Naive thymus-derived CD8-positive, alpha-beta T cell (primary cell): Measurements from ENCODE around the gene CDK12. TPM values are rescaled to one million over a fixed set of nuclear protein-coding genes. Genes with fewer than 3 reads are reported as not detected.
"Not testable (repeated sequence)": the region's sequence is repeated elsewhere in the genome, so short reads cannot be mapped to it uniquely, and the experiment has no call there.

Experiments used
- ATAC-seq, 2 donors: fragments of 150-1000 bp; cut with Tn5 transposase in 1 of 2; sonication (Bioruptor Pico), chemical (Tn5 transposase) in 1 of 2; 1 replicate in 1 of 2; 2 replicates in 1 of 2; pipeline ENCODE4 v1.10.0; 2021; ENCODE audit warnings: mild to moderate bottlenecking in 2 of 2, moderate library complexity in 2 of 2
- POLR2A ChIA-PET: fragments of 350-600 bp; sonication (Branson Sonifier 250); formaldehyde crosslinking; loops from one replicate; lab custom pipeline; 2021; ENCODE audit warnings: antibody characterized with exemption; lab: Charles Lee
- DNase-seq, 10 donors: peaks; one replicate each; pipeline versions ENCODE4 v3.0.0 to v3.0.0-alpha.2; 2020 to 2022
- H3K27ac Mint-ChIP-seq, 10 donors: one replicate each; pipeline ENCODE4 v1.8.0; 2020 to 2022; ENCODE audit warnings: mild to moderate bottlenecking in 10 of 10, mixed read lengths in 10 of 10, moderate library complexity in 4 of 10, inconsistent platforms in 1 of 10
- H3K27me3 Mint-ChIP-seq, 5 donors: one replicate each; pipeline ENCODE4 v1.8.0; 2021 to 2022; ENCODE audit warnings: mixed read lengths in 5 of 5
- H3K36me3 Mint-ChIP-seq, 3 donors: one replicate each; pipeline ENCODE4 v1.8.0; 2020 to 2022; ENCODE audit warnings: mixed read lengths in 3 of 3, mild to moderate bottlenecking in 2 of 3, inconsistent platforms in 1 of 3
- H3K4me1 Mint-ChIP-seq, 4 donors: one replicate each; pipeline ENCODE4 v1.8.0; 2021 to 2022; ENCODE audit warnings: mixed read lengths in 4 of 4
- H3K4me3 Mint-ChIP-seq, 10 donors: one replicate each; pipeline ENCODE4 v1.8.0; 2020 to 2022; ENCODE audit warnings: mild to moderate bottlenecking in 10 of 10, mixed read lengths in 10 of 10, moderate library complexity in 6 of 10, inconsistent platforms in 1 of 10
- H3K9me3 Mint-ChIP-seq, 9 donors: one replicate each; pipeline ENCODE4 v1.8.0; 2020 to 2022; ENCODE audit warnings: mixed read lengths in 9 of 9, mild to moderate bottlenecking in 3 of 9, inconsistent platforms in 1 of 9, moderate library complexity in 1 of 9
- polyA plus RNA-seq, 3 donors: library from polyadenylated mRNA; unstranded; fragments of 300-500 nt; fragmentation: Illumina TruSeq; gene quantifications; one replicate each; pipeline ENCODE4 v1.2.3, GENCODE V29; 2021
- total RNA-seq, 8 experiments: library from RNA in 2 of 8; stranded (reverse) in 2 of 8; gene quantifications; one replicate each; pipeline ENCODE4 v1.2.3 and lab custom pipeline; 2021 to 2026

CDK12 gene
- total RNA-seq (100 to 1,000 TPM; 113 to 114 TPM), polyA plus RNA-seq (1 to 10 TPM; 3.2 to 7.1 (median 5.5) TPM), total RNA-seq (lab: John Stamatoyannopoulos, UW) (144 to 227 (median 190) reads per million in 6 experiments)

GRCh38 chr17:39461113-39461925, at the start of gene CDK12:
CDK12 (plus strand) TSS chr17:39461486; CDS start chr17:39462072, 586 bp downstream.
- H3K27ac Mint-ChIP-seq = peak within 1 kb of the TSS; percentile 94 to 100 (median 96)
- H3K27me3 Mint-ChIP-seq = peaks cover 0 to 3% (median 0%) of the 10 kb centered on the region in 5 donors
- H3K36me3 Mint-ChIP-seq = peaks cover 0 to 14% (median 0%) of the 10 kb centered on the region in 3 donors
- H3K4me3 Mint-ChIP-seq = peak within 1 kb of the TSS; percentile 88 to 99 (median 96)
- H3K4me1 Mint-ChIP-seq = peaks cover 15 to 48% (median 39%) of the 10 kb centered on the region in 4 donors
- peak; percentile 80 to 99 (median 96) for DNase-seq
- peak; percentile 83 to 85 for ATAC-seq
- POLR2A ChIA-PET = interaction anchor here (0.5 to 4.2 kb wide), 21 partner anchors 11 to 856 kb away, joined by 3 to 153 read pairs (median 3); partner anchors contain the start of genes CASC3, FBXL20, LRRC3C and MED1
- peaks cover 0 to 4% (median 0%) of the 10 kb centered on the region in 9 donors for H3K9me3 Mint-ChIP-seq

- Mint-ChIP-seq H3K27ac (peak overlapping the region in 2 of 10 donors; percentile 12 to 17), H3K9me3 (no peaks in the 10 kb centered on the region), H3K27me3 (no peaks in the 10 kb centered on the region), H3K4me3 (no peak overlapping the region), H3K4me1 (no peaks in the 10 kb centered on the region), H3K36me3 (peaks cover 0 to 90% (median 0%) of the 10 kb centered on the region in 3 donors)
- POLR2A ChIA-PET = interaction anchor here (0.6 kb wide), 1 partner anchor 1102 kb away, joined by 3 read pairs; no protein-coding TSS in a partner anchor
- DNase-seq (no peak), ATAC-seq (no peak)
These were observed 45.1 kb upstream of the CDK12 start for GRCh38 chr17:39416141-39416540.

GRCh38 chr17:39429600-39429999, 31.7 kb upstream of the CDK12 start:
- H3K27me3 Mint-ChIP-seq = no peaks in the 10 kb centered on the region
- peaks cover 3 to 87% (median 17%) of the 10 kb centered on the region in 3 donors for H3K36me3 Mint-ChIP-seq
- DNase-seq = no peak
- no peak for ATAC-seq
- peaks cover 0 to 2% (median 0%) of the 10 kb centered on the region in 4 donors for H3K4me1 Mint-ChIP-seq
- H3K27ac Mint-ChIP-seq = no peak overlapping the region
- POLR2A ChIA-PET = interaction anchor here (0.7 kb wide), 1 partner anchor 535 kb away, joined by 4 read pairs; no protein-coding TSS in a partner anchor
- H3K9me3 Mint-ChIP-seq = no peaks in the 10 kb centered on the region
- no peak overlapping the region for H3K4me3 Mint-ChIP-seq

GRCh38 chr17:39439868-39440267, 21.4 kb upstream of the CDK12 start:
- H3K27me3 Mint-ChIP-seq, H3K9me3 Mint-ChIP-seq, DNase-seq, H3K4me1 Mint-ChIP-seq, ATAC-seq, H3K4me3 Mint-ChIP-seq: not testable (repeated sequence)
- Mint-ChIP-seq H3K27ac (peak overlapping the region in 3 of 10 donors; percentile 22 to 53 (median 41)), H3K36me3 (peaks cover 4 to 95% (median 19%) of the 10 kb centered on the region in 3 donors)
- POLR2A ChIA-PET = interaction anchor here (1.6 kb wide), 1 partner anchor 11 kb away, joined by 5 read pairs; the partner anchor contains the start of gene MED1

GRCh38 chr17:39443326-39443725, 18.0 kb upstream of the CDK12 start:
- Mint-ChIP-seq H3K9me3 (no peaks in the 10 kb centered on the region), H3K27me3 (no peaks in the 10 kb centered on the region), H3K4me3 (no peak overlapping the region), H3K27ac (peak overlapping the region in 2 of 10 donors; percentile 13 to 69), H3K36me3 (peaks cover 4 to 96% (median 16%) of the 10 kb centered on the region in 3 donors), H3K4me1 (peaks cover 4 to 20% (median 16%) of the 10 kb centered on the region in 4 donors)
- POLR2A ChIA-PET = interaction anchor here (1.6 kb wide), 1 partner anchor 8 kb away, joined by 6 read pairs; no protein-coding TSS in a partner anchor
- ATAC-seq = no peak
- no peak for DNase-seq

GRCh38 chr17:39447561-39447960, 13.7 kb upstream of the CDK12 start:
- no peaks in the 10 kb centered on the region for H3K9me3 Mint-ChIP-seq
- H3K36me3 Mint-ChIP-seq = peaks cover 0 to 65% (median 2%) of the 10 kb centered on the region in 3 donors
- peaks cover 5 to 46% (median 35%) of the 10 kb centered on the region in 4 donors for H3K4me1 Mint-ChIP-seq
- H3K27ac Mint-ChIP-seq = no peak overlapping the region
- H3K4me3 Mint-ChIP-seq = no peak overlapping the region
- ATAC-seq = no peak
- no peak for DNase-seq
- no peaks in the 10 kb centered on the region for H3K27me3 Mint-ChIP-seq
- POLR2A ChIA-PET = interaction anchor here (7.3 kb wide), 1 partner anchor 14 kb away, joined by 153 read pairs; the partner anchor contains the start of gene CDK12

GRCh38 chr17:39450051-39450450, 11.2 kb upstream of the CDK12 start:
- Mint-ChIP-seq H3K36me3 (peaks cover 0 to 42% (median 0%) of the 10 kb centered on the region in 3 donors), H3K4me3 (peak overlapping the region in 9 of 10 donors; percentile 29 to 98 (median 96)), H3K27ac (peak overlapping the region; percentile 43 to 100 (median 98)), H3K9me3 (no peaks in the 10 kb centered on the region), H3K4me1 (peaks cover 5 to 43% (median 28%) of the 10 kb centered on the region in 4 donors), H3K27me3 (no peaks in the 10 kb centered on the region)
- ATAC-seq (no peak), DNase-seq (no peak)
- POLR2A ChIA-PET = interaction anchor here (1.3 to 7.3 kb wide), 3 partner anchors 11 to 49 kb away, joined by 3 to 153 read pairs (median 5); partner anchors contain the start of genes CDK12 and FBXL20

- Mint-ChIP-seq H3K4me3 (peak within 1 kb of the TSS; percentile 93 to 99 (median 98)), H3K27ac (peak within 1 kb of the TSS; percentile 97 to 100 (median 99)), H3K36me3 (peaks cover 0 to 33% (median 0%) of the 10 kb centered on the region in 3 donors), H3K4me1 (peaks cover 5 to 42% (median 28%) of the 10 kb centered on the region in 4 donors), H3K27me3 (no peaks in the 10 kb centered on the region), H3K9me3 (no peaks in the 10 kb centered on the region)
- POLR2A ChIA-PET = interaction anchor here (0.6 to 7.3 kb wide), 17 partner anchors 8 to 652 kb away, joined by 3 to 153 read pairs (median 3); partner anchors contain the start of genes CDK12, FBXL20, ORMDL3 and PIP4K2B
- ATAC-seq (peak; percentile 92 to 93), DNase-seq (peak; percentile 78 to 95 (median 90))
These were observed 10.3 kb upstream of the CDK12 start, which contains the start of gene MED1 for GRCh38 chr17:39450847-39451581. MED1 (minus strand) TSS chr17:39451263; CDS start chr17:39451062, 201 bp downstream.

GRCh38 chr17:39455919-39456318, 5.4 kb upstream of the CDK12 start:
- Mint-ChIP-seq H3K36me3 (no peaks in the 10 kb centered on the region), H3K4me3 (no peak overlapping the region), H3K27me3 (no peaks in the 10 kb centered on the region), H3K27ac (peak overlapping the region in 1 of 10 donors; percentile 7), H3K9me3 (peaks cover 0 to 4% (median 0%) of the 10 kb centered on the region in 9 donors), H3K4me1 (peaks cover 3 to 18% (median 10%) of the 10 kb centered on the region in 4 donors)
- DNase-seq = no peak
- no peak for ATAC-seq
- POLR2A ChIA-PET = no interaction called here

- ATAC-seq = peak; percentile 11 to 29
- peaks cover 0 to 4% (median 0%) of the 10 kb centered on the region in 9 donors for H3K9me3 Mint-ChIP-seq
- POLR2A ChIA-PET = interaction anchor here (0.5 to 4.2 kb wide), 13 partner anchors 12 to 678 kb away, joined by 3 to 153 read pairs (median 4); partner anchors contain the start of genes CASC3, FBXL20, MED1 and PSMD3
- H3K36me3 Mint-ChIP-seq = peaks cover 0 to 19% (median 0%) of the 10 kb centered on the region in 3 donors
- peak in 2 of 10 donors; percentile 62 to 68 for DNase-seq
- H3K4me3 Mint-ChIP-seq = peak overlapping the region; percentile 88 to 99 (median 96)
- H3K27ac Mint-ChIP-seq = peak overlapping the region; percentile 94 to 99 (median 96)
- H3K27me3 Mint-ChIP-seq = peaks cover 0 to 3% (median 0%) of the 10 kb centered on the region in 5 donors
- H3K4me1 Mint-ChIP-seq = peaks cover 16 to 52% (median 45%) of the 10 kb centered on the region in 4 donors
These were observed 762 bp downstream of the CDK12 start for GRCh38 chr17:39461926-39462569.
